GM12878 (cell line): Measurements from ENCODE around the gene SDK2. TPM values are rescaled to one million over a fixed set of nuclear protein-coding genes. Genes with fewer than 3 reads are reported as not detected.

Source experiments
- ATAC-seq: fragments of 200-7000 bp; cut with Tn5 transposase; 3 replicates; pipeline ENCODE4 v1.9.1; 2020; ENCODE audit warnings: mild to moderate bottlenecking, moderate library complexity
- BruUV-seq: library from RNA; stranded (reverse); fragments of 400-500 nt; replicated peaks from 2 replicates; lab custom pipeline; 2021; lab: Mats Ljungman, UMichigan
- CTCF ChIA-PET: fragments of 300-600 bp; sonication (Branson Sonifier 250); formaldehyde crosslinking; extraction: SDS; loops from one replicate; lab custom pipeline; 2021; ENCODE audit warnings: inconsistent platforms; lab: Yijun Ruan, JAX
- POLR2A ChIA-PET: fragments of 350-600 bp; formaldehyde crosslinking; extraction: SDS; loops from one replicate; lab custom pipeline; 2021; ENCODE audit warnings: inconsistent platforms; lab: Charles Lee
- RAD21 ChIA-PET: fragments of 300-600 bp; sonication (Branson Sonifier 250); formaldehyde crosslinking; loops from one replicate; lab custom pipeline; 2023; ENCODE audit warnings: antibody characterized with exemption; ENCODE audit not compliant: unreplicated experiment; lab: Charles Lee
- SMC1A ChIA-PET: fragments of 300-600 bp; sonication (Branson Sonifier 250); formaldehyde crosslinking; loops from one replicate; lab custom pipeline; 2023; ENCODE audit not compliant: unreplicated experiment, uncharacterized antibody; lab: Charles Lee
- DNase-seq: peaks from one replicate; pipeline ENCODE4 v3.0.0-alpha.2; 2011; ENCODE audit warnings: low read depth, low spot score
- FAIRE-seq: peaks from 3 replicates; lab custom pipeline; 2011; peaks lifted over from hg19 to GRCh38; lab: Jason Lieb, UNC
- H2AFZ ChIP-seq: 2 replicates; pipeline ENCODE4 v1.6.0; 2011; ENCODE audit warnings: low read depth, low read length, control low read depth; ENCODE audit not compliant: control insufficient read depth
- H3K27ac ChIP-seq: 2 replicates; pipeline ENCODE4 v1.5.1; 2011; ENCODE audit warnings: control low read depth; ENCODE audit not compliant: control insufficient read depth, insufficient read depth
- H3K27me3 ChIP-seq, 2 experiments: replicated peaks in 1 of 2; 2 replicates each; pipeline versions ENCODE4 v1.6.0 to v1.6.1; 2011; ENCODE audit warnings: low read length in 1 of 2; ENCODE audit not compliant: control insufficient read depth in 2 of 2, insufficient read depth in 2 of 2
- H3K36me3 ChIP-seq, 2 experiments: 2 replicates each; pipeline ENCODE4 v1.5.1; 2011; ENCODE audit warnings: low read length in 1 of 2; ENCODE audit not compliant: control insufficient read depth in 2 of 2, insufficient read depth in 2 of 2
- H3K4me1 ChIP-seq: 2 replicates; pipeline ENCODE4 v1.6.1; 2011; ENCODE audit warnings: mild to moderate bottlenecking, low read length, moderate library complexity, mixed read lengths; ENCODE audit not compliant: control insufficient read depth, insufficient read depth
- H3K4me2 ChIP-seq: 2 replicates; pipeline ENCODE4 v1.6.0; 2011; ENCODE audit warnings: control low read depth; ENCODE audit not compliant: control insufficient read depth, insufficient read depth
- H3K4me3 ChIP-seq: fragments of 200-600 bp; sonication (generic); 2 replicates; pipeline ENCODE4 v1.5.1; 2016
- H3K79me2 ChIP-seq: 2 replicates; pipeline ENCODE4 v1.6.0; 2011; ENCODE audit warnings: low read length; ENCODE audit not compliant: control insufficient read depth, insufficient read depth
- H3K9ac ChIP-seq: 2 replicates; pipeline ENCODE4 v1.8.0; 2011; ENCODE audit warnings: low read length, control low read depth, mixed read lengths; ENCODE audit not compliant: control insufficient read depth, insufficient read depth
- H3K9me3 ChIP-seq: replicated peaks from 3 replicates; pipeline ENCODE4 v1.5.1; 2011; ENCODE audit warnings: mild to moderate bottlenecking, low read length; ENCODE audit not compliant: control insufficient read depth, insufficient read depth
- H4K20me1 ChIP-seq: 2 replicates; pipeline ENCODE4 v1.6.0; 2011; ENCODE audit not compliant: control insufficient read depth, insufficient read depth
- ASH2L ChIP-seq: fragments of 300-600, 200-600 bp; sonication (generic); IDR thresholded peaks from 2 replicates; pipeline ENCODE4 v1.6.1; 2017; ENCODE audit warnings: low read depth, mild to moderate bottlenecking, borderline replicate concordance
- CEBPB ChIP-seq, 2 experiments: fragments of 150-350 bp in 1 of 2; IDR thresholded peaks; 2 replicates each; pipeline ENCODE4 v1.6.1; 2012 to 2014; ENCODE audit warnings: low read depth in 2 of 2, low read length in 2 of 2, borderline replicate concordance in 1 of 2, inconsistent platforms in 1 of 2
- ESRRA ChIP-seq: IDR thresholded peaks from 2 replicates; pipeline ENCODE4 v1.6.1; 2012; ENCODE audit warnings: mild to moderate bottlenecking, low read length, improper control_type of control experiment
- ZNF384 ChIP-seq: IDR thresholded peaks from 2 replicates; pipeline ENCODE4 v1.6.1; 2012; ENCODE audit warnings: low read depth, mild to moderate bottlenecking, low read length, improper control_type of control experiment, borderline replicate concordance
- WGBS: methylation state at CpG from one replicate; pipeline ENCODE4 v1.1.6; 2016; ENCODE audit warnings: low lambda C conversion rate; ENCODE audit not compliant: insufficient replicate concordance, insufficient coverage; ENCODE audit errors: missing lambda C conversion rate; 5-methylcytosine and 5-hydroxymethylcytosine counted together
- in situ Hi-C: fragments of 300-500 bp; cut with MboI; formaldehyde crosslinking; loops from 9 replicates; pipeline ENCODE4 v1.14.3; 2018; ENCODE audit warnings: mixed read lengths
- intact Hi-C: fragments of 100-400 bp; cut with micrococcal nuclease; formaldehyde crosslinking; loops from one replicate; pipeline ENCODE4 v1.14.2; 2022; ENCODE audit not compliant: unreplicated experiment
- polyA plus RNA-seq, 11 experiments: library from polyadenylated mRNA; depleted of rRNA in 4 of 11; unstranded in 6 of 11; stranded (reverse) in 5 of 11; fragments of >200 nt; fragmentation: Nextera tagmentation in 4 of 11; fragmentation: Illumina TruSeq in 1 of 11; extraction: Ambion mirVana in 4 of 11; extraction: Trizol in 1 of 11; gene quantifications; 1 replicate in 1 of 11; 2 replicates in 10 of 11; pipeline versions ENCODE4 v1.2.1 to v1.2.3, GENCODE V29; 2011 to 2016; ENCODE audit warnings: inconsistent platforms in 2 of 11, missing spikeins in 2 of 11, low read depth in 1 of 11
- total RNA-seq, 4 experiments: library from RNA; depleted of rRNA in 3 of 4; stranded (reverse); fragments of >200 nt in 3 of 4; fragmentation: Illumina TruSeq in 1 of 4; extraction: Trizol in 1 of 4; gene quantifications; 2 replicates each; pipeline versions ENCODE4 v1.2.1 to v1.2.3, GENCODE V29; 2013 to 2021
- TF ChIP-seq, protein P1 (sequence below): IDR thresholded peaks from 2 replicates; pipeline ENCODE4 v1.6.1; 2011; ENCODE audit warnings: borderline replicate concordance, low read depth, mild to moderate bottlenecking, moderate library complexity, low read length; ENCODE audit not compliant: insufficient read depth, poor library complexity, severe bottlenecking
- TF ChIP-seq, protein P2 (sequence below): IDR thresholded peaks from 2 replicates; pipeline ENCODE4 v1.6.1; 2011; ENCODE audit warnings: low read depth, mild to moderate bottlenecking, low read length, moderate library complexity, borderline replicate concordance; ENCODE audit errors: extremely low read depth
- TF ChIP-seq, protein P3 (sequence below): fragments of 450-650 bp; IDR thresholded peaks from 2 replicates; pipeline ENCODE4 v1.6.1; 2017; ENCODE audit warnings: mild to moderate bottlenecking, low read depth, inconsistent platforms; ENCODE audit not compliant: poor library complexity, severe bottlenecking
- TF ChIP-seq, protein P4 (sequence below): fragments of 450-650 bp; IDR thresholded peaks from 2 replicates; pipeline ENCODE4 v1.6.1; 2016; ENCODE audit warnings: mild to moderate bottlenecking, moderate library complexity, borderline replicate concordance
- TF ChIP-seq, protein P5 (sequence below): fragments of 150-350 bp; IDR thresholded peaks from 2 replicates; pipeline ENCODE4 v1.6.1; 2016; ENCODE audit warnings: low read depth, low read length

SDK2 gene
- total and polyA plus RNA-seq, 10 of the 15 experiments (the other 5 are each of a cell fraction or from before 2014, with no cell fraction given) = 0.03 to 0.08 (median 0.03) TPM; not detected in 7

DNA sequence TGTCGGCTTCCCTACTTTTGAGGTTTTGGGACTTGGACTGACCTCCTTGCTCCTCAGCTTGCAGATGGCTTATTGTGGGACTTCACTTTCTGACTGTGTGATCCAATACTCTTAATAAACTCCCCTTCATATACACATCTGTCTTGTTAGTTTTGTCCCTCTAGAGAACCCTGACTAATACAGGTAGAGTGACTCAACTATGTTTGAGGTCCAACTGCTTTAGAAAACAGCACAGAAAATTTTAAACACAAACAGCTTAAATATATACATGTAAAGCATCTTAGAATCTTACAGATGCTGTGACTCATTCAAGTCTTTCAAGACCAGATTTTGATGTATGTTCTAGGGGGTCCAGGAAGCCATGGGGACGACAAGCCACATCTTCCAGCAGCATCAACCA lies 11.7 kb downstream of the SDK2 start (continued):
- TF ChIP-seq, protein P1, sequence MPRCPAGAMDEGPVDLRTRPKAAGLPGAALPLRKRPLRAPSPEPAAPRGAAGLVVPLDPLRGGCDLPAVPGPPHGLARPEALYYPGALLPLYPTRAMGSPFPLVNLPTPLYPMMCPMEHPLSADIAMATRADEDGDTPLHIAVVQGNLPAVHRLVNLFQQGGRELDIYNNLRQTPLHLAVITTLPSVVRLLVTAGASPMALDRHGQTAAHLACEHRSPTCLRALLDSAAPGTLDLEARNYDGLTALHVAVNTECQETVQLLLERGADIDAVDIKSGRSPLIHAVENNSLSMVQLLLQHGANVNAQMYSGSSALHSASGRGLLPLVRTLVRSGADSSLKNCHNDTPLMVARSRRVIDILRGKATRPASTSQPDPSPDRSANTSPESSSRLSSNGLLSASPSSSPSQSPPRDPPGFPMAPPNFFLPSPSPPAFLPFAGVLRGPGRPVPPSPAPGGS = no peak
- TF ChIP-seq CEBPB (IDR thresholded peaks at IDR 0.05; ENCODE audit: borderline replicate concordance in 1 of 2, low read depth in 2 of 2, low read length in 2 of 2) = no peak
- TF ChIP-seq, protein P2, sequence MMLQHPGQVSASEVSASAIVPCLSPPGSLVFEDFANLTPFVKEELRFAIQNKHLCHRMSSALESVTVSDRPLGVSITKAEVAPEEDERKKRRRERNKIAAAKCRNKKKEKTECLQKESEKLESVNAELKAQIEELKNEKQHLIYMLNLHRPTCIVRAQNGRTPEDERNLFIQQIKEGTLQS = no peak
- TF ChIP-seq, all 136 proteins: peak for 0

DNA sequence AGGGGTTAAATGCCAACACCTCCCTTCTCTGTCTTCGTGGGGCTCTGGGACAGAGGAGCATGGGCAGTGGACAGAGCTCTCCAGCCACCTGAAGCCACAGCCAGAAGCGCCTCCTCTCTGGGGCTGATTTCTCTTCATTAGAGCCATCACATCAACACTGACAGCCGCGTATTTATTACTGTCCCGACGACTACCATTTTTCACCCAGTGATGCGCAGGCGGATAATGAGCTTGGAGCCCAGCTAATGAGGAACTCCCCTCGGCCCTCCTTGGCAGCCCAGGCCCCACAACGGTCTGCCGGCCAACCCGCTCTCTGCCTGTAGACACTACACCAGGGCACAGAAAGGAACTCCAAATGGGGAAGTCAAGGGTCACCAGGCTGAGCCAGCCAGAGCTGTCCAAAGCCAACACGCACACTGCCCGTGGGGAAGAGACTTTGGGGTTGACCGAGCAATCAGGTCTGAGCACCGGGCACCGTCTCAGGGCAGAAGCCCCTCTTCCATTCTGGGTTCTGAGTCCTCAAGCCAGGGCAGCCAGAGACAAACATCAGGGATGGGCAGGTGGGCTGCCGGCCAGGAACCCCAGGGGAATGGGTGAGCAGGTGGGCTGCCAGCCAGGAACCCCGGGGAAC lies 13.2 kb downstream of the SDK2 start:
- H2AFZ ChIP-seq = no peak overlapping the region
- in situ Hi-C loops = no loop called here
- ChIA-PET CTCF (no interaction called here), RAD21 (no interaction called here), POLR2A (no interaction called here), SMC1A (no interaction called here)
- H3K27me3 ChIP-seq = no peaks in the 10 kb centered on the region
- no peak overlapping the region for H3K27ac ChIP-seq
- BruUV-seq = no TSS peak
- DNase-seq = no peak
- no peak overlapping the region for H3K4me2 ChIP-seq
- ATAC-seq = no peak
- no peaks in the 10 kb centered on the region for H4K20me1 ChIP-seq
- intact Hi-C loops = no loop called here
- 46% methylated on average over 19 of the region's 19 CpGs for WGBS
- H3K36me3 ChIP-seq = no peaks in the 10 kb centered on the region
- H3K4me1 ChIP-seq = no peaks in the 10 kb centered on the region
- no peak overlapping the region for H3K4me3 ChIP-seq
- FAIRE-seq = no peak
- no peak overlapping the region for H3K9ac ChIP-seq
- H3K79me2 ChIP-seq = no peaks in the 10 kb centered on the region
- H3K9me3 ChIP-seq = no peaks in the 10 kb centered on the region
- TF ChIP-seq ESRRA (no peak), ZNF384 (no peak), ASH2L (no peak)
- TF ChIP-seq, protein P3, sequence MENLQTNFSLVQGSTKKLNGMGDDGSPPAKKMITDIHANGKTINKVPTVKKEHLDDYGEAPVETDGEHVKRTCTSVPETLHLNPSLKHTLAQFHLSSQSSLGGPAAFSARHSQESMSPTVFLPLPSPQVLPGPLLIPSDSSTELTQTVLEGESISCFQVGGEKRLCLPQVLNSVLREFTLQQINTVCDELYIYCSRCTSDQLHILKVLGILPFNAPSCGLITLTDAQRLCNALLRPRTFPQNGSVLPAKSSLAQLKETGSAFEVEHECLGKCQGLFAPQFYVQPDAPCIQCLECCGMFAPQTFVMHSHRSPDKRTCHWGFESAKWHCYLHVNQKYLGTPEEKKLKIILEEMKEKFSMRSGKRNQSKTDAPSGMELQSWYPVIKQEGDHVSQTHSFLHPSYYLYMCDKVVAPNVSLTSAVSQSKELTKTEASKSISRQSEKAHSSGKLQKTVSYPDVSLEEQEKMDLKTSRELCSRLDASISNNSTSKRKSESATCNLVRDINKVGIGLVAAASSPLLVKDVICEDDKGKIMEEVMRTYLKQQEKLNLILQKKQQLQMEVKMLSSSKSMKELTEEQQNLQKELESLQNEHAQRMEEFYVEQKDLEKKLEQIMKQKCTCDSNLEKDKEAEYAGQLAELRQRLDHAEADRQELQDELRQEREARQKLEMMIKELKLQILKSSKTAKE = no peak
- TF ChIP-seq, protein P4, sequence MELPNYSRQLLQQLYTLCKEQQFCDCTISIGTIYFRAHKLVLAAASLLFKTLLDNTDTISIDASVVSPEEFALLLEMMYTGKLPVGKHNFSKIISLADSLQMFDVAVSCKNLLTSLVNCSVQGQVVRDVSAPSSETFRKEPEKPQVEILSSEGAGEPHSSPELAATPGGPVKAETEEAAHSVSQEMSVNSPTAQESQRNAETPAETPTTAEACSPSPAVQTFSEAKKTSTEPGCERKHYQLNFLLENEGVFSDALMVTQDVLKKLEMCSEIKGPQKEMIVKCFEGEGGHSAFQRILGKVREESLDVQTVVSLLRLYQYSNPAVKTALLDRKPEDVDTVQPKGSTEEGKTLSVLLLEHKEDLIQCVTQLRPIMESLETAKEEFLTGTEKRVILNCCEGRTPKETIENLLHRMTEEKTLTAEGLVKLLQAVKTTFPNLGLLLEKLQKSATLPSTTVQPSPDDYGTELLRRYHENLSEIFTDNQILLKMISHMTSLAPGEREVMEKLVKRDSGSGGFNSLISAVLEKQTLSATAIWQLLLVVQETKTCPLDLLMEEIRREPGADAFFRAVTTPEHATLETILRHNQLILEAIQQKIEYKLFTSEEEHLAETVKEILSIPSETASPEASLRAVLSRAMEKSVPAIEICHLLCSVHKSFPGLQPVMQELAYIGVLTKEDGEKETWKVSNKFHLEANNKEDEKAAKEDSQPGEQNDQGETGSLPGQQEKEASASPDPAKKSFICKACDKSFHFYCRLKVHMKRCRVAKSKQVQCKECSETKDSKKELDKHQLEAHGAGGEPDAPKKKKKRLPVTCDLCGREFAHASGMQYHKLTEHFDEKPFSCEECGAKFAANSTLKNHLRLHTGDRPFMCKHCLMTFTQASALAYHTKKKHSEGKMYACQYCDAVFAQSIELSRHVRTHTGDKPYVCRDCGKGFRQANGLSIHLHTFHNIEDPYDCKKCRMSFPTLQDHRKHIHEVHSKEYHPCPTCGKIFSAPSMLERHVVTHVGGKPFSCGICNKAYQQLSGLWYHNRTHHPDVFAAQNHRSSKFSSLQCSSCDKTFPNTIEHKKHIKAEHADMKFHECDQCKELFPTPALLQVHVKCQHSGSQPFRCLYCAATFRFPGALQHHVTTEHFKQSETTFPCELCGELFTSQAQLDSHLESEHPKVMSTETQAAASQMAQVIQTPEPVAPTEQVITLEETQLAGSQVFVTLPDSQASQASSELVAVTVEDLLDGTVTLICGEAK = no peak
- TF ChIP-seq, protein P5, sequence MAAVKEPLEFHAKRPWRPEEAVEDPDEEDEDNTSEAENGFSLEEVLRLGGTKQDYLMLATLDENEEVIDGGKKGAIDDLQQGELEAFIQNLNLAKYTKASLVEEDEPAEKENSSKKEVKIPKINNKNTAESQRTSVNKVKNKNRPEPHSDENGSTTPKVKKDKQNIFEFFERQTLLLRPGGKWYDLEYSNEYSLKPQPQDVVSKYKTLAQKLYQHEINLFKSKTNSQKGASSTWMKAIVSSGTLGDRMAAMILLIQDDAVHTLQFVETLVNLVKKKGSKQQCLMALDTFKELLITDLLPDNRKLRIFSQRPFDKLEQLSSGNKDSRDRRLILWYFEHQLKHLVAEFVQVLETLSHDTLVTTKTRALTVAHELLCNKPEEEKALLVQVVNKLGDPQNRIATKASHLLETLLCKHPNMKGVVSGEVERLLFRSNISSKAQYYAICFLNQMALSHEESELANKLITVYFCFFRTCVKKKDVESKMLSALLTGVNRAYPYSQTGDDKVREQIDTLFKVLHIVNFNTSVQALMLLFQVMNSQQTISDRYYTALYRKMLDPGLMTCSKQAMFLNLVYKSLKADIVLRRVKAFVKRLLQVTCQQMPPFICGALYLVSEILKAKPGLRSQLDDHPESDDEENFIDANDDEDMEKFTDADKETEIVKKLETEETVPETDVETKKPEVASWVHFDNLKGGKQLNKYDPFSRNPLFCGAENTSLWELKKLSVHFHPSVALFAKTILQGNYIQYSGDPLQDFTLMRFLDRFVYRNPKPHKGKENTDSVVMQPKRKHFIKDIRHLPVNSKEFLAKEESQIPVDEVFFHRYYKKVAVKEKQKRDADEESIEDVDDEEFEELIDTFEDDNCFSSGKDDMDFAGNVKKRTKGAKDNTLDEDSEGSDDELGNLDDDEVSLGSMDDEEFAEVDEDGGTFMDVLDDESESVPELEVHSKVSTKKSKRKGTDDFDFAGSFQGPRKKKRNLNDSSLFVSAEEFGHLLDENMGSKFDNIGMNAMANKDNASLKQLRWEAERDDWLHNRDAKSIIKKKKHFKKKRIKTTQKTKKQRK = no peak
